ENCODE measurements around the gene POP7. TPM values are rescaled to one million over a fixed set of nuclear protein-coding genes. Genes with fewer than 3 reads are reported as not detected.
"Not testable (repeated sequence)": the region's sequence is repeated elsewhere in the genome, so short reads cannot be mapped to it uniquely, and the experiment has no call there.

POP7 gene
- total RNA-seq, 1 donor from 2014 or later = 52.6 TPM

- FAIRE-seq = no peak
Observed at GRCh38 chr7:100720671-100721504, 15.0 kb downstream of the POP7 start.

DNA sequence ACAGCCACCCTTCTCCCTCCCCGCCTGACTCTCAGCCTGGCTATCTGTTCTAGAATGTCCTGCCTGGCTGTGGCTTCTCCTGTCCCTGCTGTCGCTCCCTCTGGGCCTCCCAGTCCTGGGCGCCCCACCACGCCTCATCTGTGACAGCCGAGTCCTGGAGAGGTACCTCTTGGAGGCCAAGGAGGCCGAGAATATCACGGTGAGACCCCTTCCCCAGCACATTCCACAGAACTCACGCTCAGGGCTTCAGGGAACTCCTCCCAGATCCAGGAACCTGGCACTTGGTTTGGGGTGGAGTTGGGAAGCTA lies 15.5 kb downstream of the POP7 start:
- DNase-seq (ENCODE audit: low spot score in 2 of 2) (no peak), FAIRE-seq (no peak)

More at GRCh38 chr7:100720671-100721504, 15.0 kb downstream of the POP7 start:
- no peak for DNase-seq (ENCODE audit: low spot score in 2 of 2)

- DNase-seq (ENCODE audit: low spot score in 2 of 2) (no peak), FAIRE-seq (no peak)
Observed at GRCh38 chr7:100722480-100723212, 16.7 kb downstream of the POP7 start.

- FAIRE-seq = no peak
- no peak for DNase-seq (ENCODE audit: low spot score in 2 of 2)
Observed at GRCh38 chr7:100723732-100724275, 17.9 kb downstream of the POP7 start.

- not testable (repeated sequence) for DNase-seq (ENCODE audit: low spot score in 2 of 2); FAIRE-seq
Observed at GRCh38 chr7:100724364-100724763, 18.4 kb downstream of the POP7 start.

DNA sequence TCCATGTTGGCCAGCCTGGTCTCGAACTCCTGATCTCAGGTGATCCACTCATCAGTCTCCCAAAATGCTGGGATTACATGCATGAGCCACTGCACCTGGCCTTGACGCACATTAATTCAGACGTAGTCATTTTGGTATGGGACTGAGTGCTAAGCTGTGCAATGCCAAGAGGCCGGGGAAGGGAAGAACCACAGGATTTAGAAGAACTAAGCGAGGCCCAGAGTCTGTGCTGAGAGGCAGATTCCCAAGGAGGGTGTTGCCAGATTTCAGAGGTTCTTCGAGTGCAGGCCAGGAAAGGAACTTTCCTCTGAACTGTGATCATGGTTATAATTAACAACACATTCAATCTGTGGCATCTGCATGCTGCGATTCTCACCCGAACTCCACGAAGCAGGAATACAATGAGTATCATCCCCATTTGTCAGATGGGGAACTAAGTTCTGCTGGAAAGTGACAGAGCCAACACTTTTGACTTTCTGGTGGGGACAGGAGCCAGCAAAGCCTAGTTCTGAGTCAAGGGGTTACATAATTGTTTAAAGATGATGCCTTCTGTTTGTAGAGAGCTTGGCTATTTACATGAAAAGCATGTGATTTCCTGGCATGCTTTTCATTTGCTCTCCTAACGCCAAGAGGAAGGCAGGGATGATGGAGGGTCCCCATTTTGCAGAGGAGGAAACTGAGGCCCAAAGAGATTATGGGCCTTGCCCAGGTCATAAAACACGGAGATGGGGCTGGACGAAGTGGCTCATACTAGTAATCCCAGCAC lies 21.3 kb downstream of the POP7 start:
- FAIRE-seq (no peak), DNase-seq (ENCODE audit: low spot score in 2 of 2) (no peak)

DNA sequence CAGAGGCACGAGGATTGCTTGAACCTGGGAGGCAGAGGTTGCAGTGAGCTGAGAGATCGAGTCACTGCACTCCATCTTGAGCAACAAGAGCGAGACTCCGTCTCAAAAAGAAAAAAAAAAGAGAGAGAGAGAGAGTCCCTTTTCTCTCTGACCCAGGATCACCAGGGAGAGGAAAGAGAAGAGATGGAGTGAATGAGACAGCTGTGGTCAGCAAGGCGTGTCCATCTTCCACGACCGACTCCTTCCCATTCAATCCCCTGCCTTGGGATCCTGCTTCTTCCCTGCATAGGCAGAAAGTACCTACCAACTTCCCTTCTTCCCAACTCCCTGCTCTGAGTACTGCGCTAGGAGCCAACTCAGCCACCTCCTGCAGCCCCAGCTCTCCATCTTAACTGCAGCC lies 22.3 kb downstream of the POP7 start:
- no peak for DNase-seq (ENCODE audit: low spot score in 2 of 2)
- no peak for FAIRE-seq

GRCh38 chr7:100730136-100730800 lies 24.3 kb downstream of the POP7 start:
- FAIRE-seq (no peak), DNase-seq (ENCODE audit: low spot score in 2 of 2) (no peak)

- DNase-seq (ENCODE audit: low spot score in 2 of 2) (no peak), FAIRE-seq (no peak)
Observed at GRCh38 chr7:100731937-100732636, 26.2 kb downstream of the POP7 start.

DNA sequence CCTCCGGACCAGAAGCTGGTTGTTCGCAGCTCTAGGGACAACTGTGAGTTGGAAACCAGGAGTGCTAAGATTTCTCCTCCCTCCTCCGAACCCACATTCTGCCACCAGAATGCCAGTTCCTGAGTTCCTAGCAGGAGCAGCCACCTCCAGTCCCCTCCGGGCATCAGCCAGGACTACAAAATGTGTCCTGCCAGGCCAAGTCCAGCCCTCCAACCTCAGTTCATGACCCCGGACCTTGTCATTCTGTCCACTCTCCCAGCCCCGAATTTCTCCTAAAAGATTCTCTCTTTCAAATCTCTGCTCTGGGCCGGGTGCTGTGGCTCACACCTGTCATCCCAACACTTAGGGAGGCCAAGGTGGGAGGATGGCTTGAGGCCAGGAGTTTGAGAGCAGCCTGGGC lies 29.8 kb downstream of the POP7 start:
- DNase-seq (ENCODE audit: low spot score in 2 of 2) = no peak
- no peak for FAIRE-seq

DNA sequence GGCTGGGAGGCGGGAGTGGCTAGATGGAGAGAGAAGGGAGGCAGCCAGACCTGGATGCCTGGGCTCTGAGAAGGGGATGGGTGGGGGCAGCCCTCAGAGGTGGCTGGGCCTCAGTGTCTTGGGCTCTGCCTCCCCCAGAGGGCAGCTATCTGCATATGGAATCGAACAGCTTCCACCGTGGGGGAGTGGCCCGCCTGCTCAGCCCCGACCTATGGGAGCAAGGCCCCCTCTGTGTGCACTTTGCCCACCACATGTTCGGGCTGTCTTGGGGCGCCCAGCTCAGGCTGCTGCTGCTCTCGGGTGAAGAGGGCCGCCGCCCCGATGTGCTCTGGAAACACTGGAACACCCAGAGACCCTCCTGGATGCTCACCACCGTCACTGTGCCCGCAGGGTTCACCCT lies 30.8 kb downstream of the POP7 start:
- DNase-seq (ENCODE audit: low spot score in 2 of 2) (no peak), FAIRE-seq (no peak)

DNA sequence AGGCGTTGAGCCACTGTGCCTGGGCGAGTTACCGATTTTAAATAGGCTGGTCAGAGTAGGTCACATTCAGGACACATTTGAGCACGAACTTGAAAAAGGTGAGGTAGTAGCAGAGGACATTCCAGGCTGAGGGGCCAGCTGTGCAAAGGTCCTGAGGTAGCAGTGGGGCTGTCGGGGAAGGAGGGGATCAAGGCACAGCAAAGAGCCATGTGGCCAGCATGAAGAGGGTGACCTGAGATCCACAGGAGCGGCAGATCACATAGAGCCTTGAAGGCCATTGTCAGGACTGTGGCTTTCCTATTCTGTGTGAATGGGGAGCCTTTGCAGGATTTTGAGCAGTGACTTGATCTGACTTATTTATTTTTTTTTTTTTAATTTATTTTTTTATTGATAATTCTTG lies 34.0 kb downstream of the POP7 start:
- DNase-seq (ENCODE audit: low spot score in 2 of 2) (no peak), FAIRE-seq (no peak)

GRCh38 chr7:100744605-100745004 lies 38.7 kb downstream of the POP7 start:
- FAIRE-seq = no peak
- DNase-seq (ENCODE audit: low spot score in 2 of 2) = no peak

DNA sequence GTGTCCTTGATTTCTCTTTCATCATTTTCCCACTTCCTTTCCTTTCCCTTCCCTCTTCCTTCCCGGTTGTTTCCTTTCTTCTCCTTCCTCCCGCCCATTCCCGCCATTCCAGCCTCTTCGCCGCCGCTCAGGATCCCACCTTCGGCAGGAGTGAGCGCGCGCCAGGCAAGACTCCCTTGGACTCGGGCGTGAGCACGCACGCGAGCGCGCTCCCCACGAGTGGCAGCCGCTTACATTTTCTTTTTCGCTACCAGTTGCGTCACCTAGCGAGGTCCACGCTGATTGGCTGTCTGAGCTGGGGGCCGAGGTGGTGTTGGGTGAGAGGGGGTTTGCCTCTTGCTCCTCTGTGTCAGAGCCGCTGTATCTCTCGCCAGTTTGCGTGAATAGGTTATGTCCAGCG lies 39.3 kb downstream of the POP7 start:
- FAIRE-seq (no peak), DNase-seq (ENCODE audit: low spot score in 2 of 2) (peak in 1 of 2 donors; percentile 65)

DNA sequence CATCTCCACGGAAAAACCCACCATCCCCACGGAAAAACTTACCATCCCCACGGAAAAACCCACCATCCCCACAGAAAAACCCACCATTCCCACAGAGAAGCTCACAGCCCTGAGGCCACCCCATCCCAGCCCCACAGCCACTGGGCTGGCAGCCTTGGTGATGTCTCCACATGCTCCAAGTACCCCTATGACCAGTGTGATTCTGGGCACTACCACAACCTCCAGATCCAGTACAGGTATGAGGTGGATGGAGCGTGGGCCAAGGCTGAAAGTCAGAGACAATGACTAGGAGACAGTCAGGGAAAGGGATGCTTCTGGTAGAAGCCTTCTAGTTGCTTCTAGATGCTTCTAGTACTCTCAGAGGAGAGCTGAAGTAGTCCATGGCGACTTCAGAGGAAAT lies 47.1 kb downstream of the POP7 start:
- DNase-seq (ENCODE audit: low spot score in 2 of 2) = no peak
- FAIRE-seq = no peak

- FAIRE-seq (no peak), DNase-seq (ENCODE audit: low spot score in 2 of 2) (no peak)
Observed at GRCh38 chr7:100753750-100754149, 47.8 kb downstream of the POP7 start.

Measured in frontal cortex (tissue), 4 donors.